GM12873 (cell line): ENCODE results near the gene OR5A2.

Source experiments
- CTCF ChIP-seq: IDR thresholded peaks from 2 replicates; pipeline ENCODE4 v1.5.1; 2012; ENCODE audit warnings: low read depth, mild to moderate bottlenecking, moderate library complexity, low read length, control low read depth; ENCODE audit not compliant: insufficient read depth; ENCODE audit errors: missing control alignments

Gene OR5A2

GRCh38 chr11:59426361-59427067 is at the start of gene OR5A2:
Gene OR5A2, minus strand, starts transcription at chr11:59426413. Its CDS starts 3,460 bp downstream, at chr11:59422953.
- TF ChIP-seq CTCF: no peak

- TF ChIP-seq CTCF: no peak
These were observed 49.0 kb upstream of the OR5A2 start for GRCh38 chr11:59475176-59475575.

- TF ChIP-seq CTCF: no peak
These were observed 46.8 kb upstream of the OR5A2 start, which contains the start of gene OR4D10 for GRCh38 chr11:59473015-59473414. Gene OR4D10, plus strand, starts transcription at chr11:59473315. Its CDS starts 4,115 bp downstream, at chr11:59477430.

- TF ChIP-seq CTCF: no peak
These were observed 37.0 kb upstream of the OR5A2 start for GRCh38 chr11:59463190-59463641.

- TF ChIP-seq CTCF: no peak
These were observed 33.7 kb upstream of the OR5A2 start for GRCh38 chr11:59459916-59460315.

GRCh38 chr11:59456661-59457060 is 30.4 kb upstream of the OR5A2 start, which contains the start of gene OR4D6:
Gene OR4D6, plus strand, starts transcription at chr11:59456961. Its CDS starts 0 bp downstream, at chr11:59456961.
- TF ChIP-seq CTCF: no peak

- TF ChIP-seq CTCF: no peak
These were observed 22.3 kb upstream of the OR5A2 start for GRCh38 chr11:59448484-59448883.
